Endothelial cell of umbilical vein (primary cell): ENCODE data around the gene ZBP1.

Source experiments
- EZH2 ChIP-seq: IDR thresholded peaks from 2 replicates; pipeline ENCODE4 v1.6.1; 2012; ENCODE audit warnings: borderline replicate concordance, low read depth, mild to moderate bottlenecking, moderate library complexity, low read length, inconsistent platforms; ENCODE audit not compliant: severe bottlenecking
- POLR2A ChIP-seq: IDR thresholded peaks from 2 replicates; pipeline ENCODE4 v1.6.1; 2012; ENCODE audit warnings: low read depth, mild to moderate bottlenecking, control low read depth, low read length

- peak; percentile 58 for TF ChIP-seq EZH2
- TF ChIP-seq POLR2A: no peak
These were observed 40.3 kb downstream of the ZBP1 start for GRCh38 chr20:57579898-57580447.
